Uterus (tissue), 4 donors: ENCODE data around the gene BORCS8. TPM values are rescaled to one million over a fixed set of nuclear protein-coding genes. Genes with fewer than 3 reads are reported as not detected.

Experiments
- DNase-seq, 2 donors: peaks; one replicate each; pipeline ENCODE4 v3.0.0-alpha.2; 2019 to 2020
- H3K27ac ChIP-seq, 2 donors: fragments of 200-600 bp; sonication (generic); 1 replicate in 1 of 2; 2 replicates in 1 of 2; pipeline ENCODE4 v1.5.1; 2016 to 2018
- H3K27me3 ChIP-seq, 2 donors: fragments of 200-600 bp; sonication (generic); one replicate each; pipeline ENCODE4 v1.5.1; 2018 to 2019; ENCODE audit warnings: control low read depth in 1 of 2
- H3K36me3 ChIP-seq, 2 donors: fragments of 200-600 bp; sonication (generic); one replicate each; pipeline ENCODE4 v1.5.1; 2019; ENCODE audit warnings: control low read depth in 1 of 2
- H3K4me1 ChIP-seq, 2 donors: fragments of 200-600 bp; sonication (generic); one replicate each; pipeline ENCODE4 v1.5.1; 2018 to 2019; ENCODE audit warnings: control low read depth in 1 of 2
- H3K4me3 ChIP-seq, 2 donors: fragments of 200-600 bp; sonication (generic); 1 replicate in 1 of 2; 2 replicates in 1 of 2; pipeline ENCODE4 v1.5.1; 2018 to 2019; ENCODE audit warnings: mild to moderate bottlenecking in 1 of 2
- H3K9me3 ChIP-seq, 2 donors: fragments of 200-600 bp; sonication (generic); one replicate each; pipeline ENCODE4 v1.5.1; 2019; ENCODE audit warnings: control low read depth in 1 of 2
- POLR2A ChIP-seq, 2 donors: fragments of 450-650 bp; IDR thresholded peaks; one replicate each; pipeline ENCODE4 v1.6.1; 2016; ENCODE audit warnings: antibody characterized with exemption in 2 of 2, mild to moderate bottlenecking in 1 of 2, moderate library complexity in 1 of 2
- intact Hi-C: fragments of 100-400 bp; cut with DNase I; formaldehyde crosslinking; loops from one replicate; pipeline ENCODE4 v1.15.1; 2023; ENCODE audit warnings: low total_unique reads
- total RNA-seq, 4 donors: library from RNA; depleted of rRNA in 3 of 4; stranded (reverse); fragments of >200 nt in 3 of 4; gene quantifications; one replicate each; pipeline versions ENCODE4 v1.1.0 to v1.2.4, GENCODE V29; 2014 to 2023
- TF ChIP-seq, protein P1 (sequence below), 4 experiments: fragments of 200-600 bp in 2 of 4; fragments of 450-650 bp in 2 of 4; sonication (generic) in 2 of 4; IDR thresholded peaks; one replicate each; pipeline ENCODE4 v1.5.1; 2016 to 2019; ENCODE audit warnings: antibody characterized with exemption in 4 of 4, mild to moderate bottlenecking in 2 of 4, moderate library complexity in 1 of 4
- donor health status: DM: yes; HTN: yes; CAD: no.

BORCS8 gene
- total RNA-seq, 4 donors from 2014 or later, result 0.26 to 28.4 (median 4.0) TPM; not detected in 1

DNA sequence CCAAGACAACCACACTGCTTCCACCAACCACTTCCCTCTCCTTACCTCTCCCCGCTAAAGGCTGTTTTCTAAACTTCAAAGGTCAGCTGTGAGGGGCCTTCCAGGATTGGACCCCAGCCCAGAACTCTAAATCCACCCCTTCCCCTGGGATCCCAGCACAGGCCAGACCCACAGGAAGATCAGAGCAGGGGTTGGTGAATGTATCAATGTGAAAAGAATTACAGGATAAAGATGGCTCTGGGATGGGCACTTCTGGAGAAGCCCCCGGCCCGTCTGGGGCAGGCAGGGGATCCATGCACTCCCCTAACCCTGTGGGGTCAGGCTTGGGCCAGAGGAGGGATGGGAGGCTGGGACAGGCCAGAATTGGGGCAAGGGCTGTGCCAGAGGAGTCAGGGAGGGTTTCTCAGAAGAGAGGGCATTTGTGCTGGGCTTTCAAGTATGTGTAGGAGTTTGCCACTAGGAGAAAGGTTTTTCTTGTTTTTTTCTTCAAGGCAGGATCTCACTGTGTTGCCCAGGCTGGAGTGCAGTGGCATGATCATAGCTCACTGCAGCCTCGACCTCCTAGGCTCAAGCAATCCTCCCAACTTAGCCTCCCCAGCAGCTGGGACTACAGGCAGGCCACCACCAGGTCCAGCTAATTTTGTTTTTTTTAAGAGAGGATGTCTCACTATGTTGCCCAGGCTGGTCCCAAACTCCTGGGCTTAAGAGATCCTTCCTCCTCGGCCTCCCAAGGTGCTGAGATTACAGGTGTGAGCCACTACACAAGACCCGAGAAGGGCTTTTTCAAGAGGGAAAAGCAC is 20.9 kb downstream of the BORCS8 start:
- TF ChIP-seq, protein P1, sequence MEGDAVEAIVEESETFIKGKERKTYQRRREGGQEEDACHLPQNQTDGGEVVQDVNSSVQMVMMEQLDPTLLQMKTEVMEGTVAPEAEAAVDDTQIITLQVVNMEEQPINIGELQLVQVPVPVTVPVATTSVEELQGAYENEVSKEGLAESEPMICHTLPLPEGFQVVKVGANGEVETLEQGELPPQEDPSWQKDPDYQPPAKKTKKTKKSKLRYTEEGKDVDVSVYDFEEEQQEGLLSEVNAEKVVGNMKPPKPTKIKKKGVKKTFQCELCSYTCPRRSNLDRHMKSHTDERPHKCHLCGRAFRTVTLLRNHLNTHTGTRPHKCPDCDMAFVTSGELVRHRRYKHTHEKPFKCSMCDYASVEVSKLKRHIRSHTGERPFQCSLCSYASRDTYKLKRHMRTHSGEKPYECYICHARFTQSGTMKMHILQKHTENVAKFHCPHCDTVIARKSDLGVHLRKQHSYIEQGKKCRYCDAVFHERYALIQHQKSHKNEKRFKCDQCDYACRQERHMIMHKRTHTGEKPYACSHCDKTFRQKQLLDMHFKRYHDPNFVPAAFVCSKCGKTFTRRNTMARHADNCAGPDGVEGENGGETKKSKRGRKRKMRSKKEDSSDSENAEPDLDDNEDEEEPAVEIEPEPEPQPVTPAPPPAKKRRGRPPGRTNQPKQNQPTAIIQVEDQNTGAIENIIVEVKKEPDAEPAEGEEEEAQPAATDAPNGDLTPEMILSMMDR (IDR thresholded peaks at IDR 0.05), result no peak
- TF ChIP-seq POLR2A (IDR thresholded peaks at IDR 0.05), result no peak
- Histone ChIP-seq H3K27me3 (no peaks in the 10 kb centered on the region), H3K36me3 (no peaks in the 10 kb centered on the region), H3K9me3 (no peaks in the 10 kb centered on the region), H3K4me1 (peaks cover 0 to 6% of the 10 kb centered on the region in 2 donors), H3K4me3 (no peak overlapping the region), H3K27ac (no peak overlapping the region)
- no peak for DNase-seq
- intact Hi-C loops, result no loop called here

- Histone ChIP-seq H3K4me1 (peaks cover 0 to 6% of the 10 kb centered on the region in 2 donors), H3K4me3 (no peak within 1 kb of the TSS), H3K27ac (no peak within 1 kb of the TSS), H3K36me3 (no peaks in the 10 kb centered on the region), H3K27me3 (no peaks in the 10 kb centered on the region), H3K9me3 (no peaks in the 10 kb centered on the region)
- TF ChIP-seq, protein P1 (IDR thresholded peaks at IDR 0.05), result no peak
- TF ChIP-seq POLR2A (IDR thresholded peaks at IDR 0.05), result no peak
- intact Hi-C loops, result no loop called here
- peak in 1 of 2 donors; percentile 49 for DNase-seq
Measured at GRCh38 chr19:19170053-19170872, 21.7 kb downstream of the BORCS8 start, which contains the start of gene MEF2B. MEF2B (minus strand) TSS chr19:19170263; CDS start chr19:19150735, 19,528 bp downstream.

DNA sequence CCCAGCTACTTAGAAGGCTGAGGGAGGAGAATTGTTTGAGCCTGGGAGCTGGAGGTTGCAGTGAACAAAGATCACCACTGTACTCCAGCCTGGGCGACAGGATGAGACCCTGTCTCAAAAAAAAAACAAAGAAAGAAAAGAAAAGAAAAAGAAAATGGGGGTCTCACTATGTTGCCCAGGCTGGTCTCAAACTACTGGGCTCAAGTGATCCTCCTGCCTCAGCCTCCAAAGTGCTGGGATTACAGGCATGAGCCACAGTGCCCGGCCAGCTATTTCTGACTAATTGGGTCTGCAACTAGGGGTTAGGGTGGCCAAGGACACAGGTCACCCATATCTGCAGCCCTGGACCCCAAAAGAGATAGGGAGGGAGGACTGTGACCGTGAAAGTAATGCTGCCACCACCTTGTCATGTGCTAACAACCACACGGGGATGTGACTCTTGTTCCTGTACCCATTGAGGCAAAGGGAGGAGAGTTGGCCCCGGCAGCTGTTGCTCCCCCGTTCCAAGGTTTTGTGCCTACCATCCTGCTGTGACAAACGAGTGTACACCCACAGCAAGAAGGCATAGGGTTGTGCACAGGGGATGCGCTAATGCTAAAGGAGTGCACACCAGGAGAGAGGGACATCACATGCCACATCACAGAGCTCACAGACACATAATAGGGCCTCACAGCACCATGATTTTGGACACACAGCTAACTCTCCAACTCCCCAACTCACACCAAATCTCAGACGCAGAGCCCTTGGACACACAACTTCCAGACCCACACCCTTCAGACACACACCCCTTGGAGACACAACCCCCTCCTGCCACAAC is 22.5 kb downstream of the BORCS8 start:
- H3K27me3 ChIP-seq, result no peaks in the 10 kb centered on the region
- intact Hi-C loops, result no loop called here

GRCh38 chr19:19167612-19168011 is 24.3 kb downstream of the BORCS8 start:
- Histone ChIP-seq H3K9me3 (no peaks in the 10 kb centered on the region), H3K4me1 (peaks cover 0 to 6% of the 10 kb centered on the region in 2 donors), H3K27ac (no peak overlapping the region), H3K27me3 (no peaks in the 10 kb centered on the region), H3K36me3 (no peaks in the 10 kb centered on the region), H3K4me3 (no peak overlapping the region)
- no peak for TF ChIP-seq POLR2A (IDR thresholded peaks at IDR 0.05)
- TF ChIP-seq, protein P1 (IDR thresholded peaks at IDR 0.05), result no peak
- intact Hi-C loops, result no loop called here
- DNase-seq, result no peak

More for the DNA sequence above, 22.5 kb downstream of the BORCS8 start:
- no peak overlapping the region for H3K27ac ChIP-seq
- H3K9me3 ChIP-seq, result no peaks in the 10 kb centered on the region
- TF ChIP-seq POLR2A (IDR thresholded peaks at IDR 0.05), result no peak
- TF ChIP-seq, protein P1 (IDR thresholded peaks at IDR 0.05), result no peak
- DNase-seq, result no peak
- H3K36me3 ChIP-seq, result no peaks in the 10 kb centered on the region
- peaks cover 0 to 6% of the 10 kb centered on the region in 2 donors for H3K4me1 ChIP-seq
- no peak overlapping the region for H3K4me3 ChIP-seq
